NCI-H1092 (cell line): ENCODE measurements around the gene IL36RN.
A peak's percentile ranks its signal among the peaks of the same experiment; 100 is the strongest.
"Not testable (repeated sequence)": the region's sequence is repeated elsewhere in the genome, so short reads cannot be mapped to it uniquely, and the experiment has no call there.

Experiments used
- DNase-seq: peaks from one replicate; lab custom pipeline; 2025; lab: John Stamatoyannopoulos, UW

Gene IL36RN

DNA sequence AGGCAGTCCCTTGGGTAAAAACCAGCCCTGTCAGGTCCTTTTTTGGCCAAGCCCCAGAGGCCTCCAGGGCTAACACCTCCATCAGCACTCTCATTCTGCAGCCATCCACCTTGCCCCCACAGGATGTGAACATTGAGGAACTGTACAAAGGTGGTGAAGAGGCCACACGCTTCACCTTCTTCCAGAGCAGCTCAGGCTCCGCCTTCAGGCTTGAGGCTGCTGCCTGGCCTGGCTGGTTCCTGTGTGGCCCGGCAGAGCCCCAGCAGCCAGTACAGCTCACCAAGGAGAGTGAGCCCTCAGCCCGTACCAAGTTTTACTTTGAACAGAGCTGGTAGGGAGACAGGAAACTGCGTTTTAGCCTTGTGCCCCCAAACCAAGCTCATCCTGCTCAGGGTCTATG is 16.0 kb downstream of the IL36RN start:
- no peak for DNase-seq

DNA sequence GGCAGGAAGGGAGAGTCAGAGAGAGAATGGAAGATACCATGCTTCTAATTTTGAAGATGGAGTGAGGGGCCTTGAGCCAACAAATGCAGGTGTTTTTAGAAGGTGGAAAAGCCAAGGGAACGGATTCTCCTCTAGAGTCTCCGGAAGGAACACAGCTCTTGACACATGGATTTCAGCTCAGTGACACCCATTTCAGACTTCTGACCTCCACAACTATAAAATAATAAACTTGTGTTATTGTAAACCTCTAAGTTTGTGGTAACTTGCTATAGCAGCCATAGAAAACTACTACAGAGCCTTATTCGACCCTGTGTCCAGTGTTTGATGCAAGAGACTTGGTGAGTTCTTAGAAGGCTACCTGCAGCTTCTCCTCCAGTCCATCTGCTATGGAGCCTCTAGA is 16.6 kb downstream of the IL36RN start:
- DNase-seq = no peak

DNA sequence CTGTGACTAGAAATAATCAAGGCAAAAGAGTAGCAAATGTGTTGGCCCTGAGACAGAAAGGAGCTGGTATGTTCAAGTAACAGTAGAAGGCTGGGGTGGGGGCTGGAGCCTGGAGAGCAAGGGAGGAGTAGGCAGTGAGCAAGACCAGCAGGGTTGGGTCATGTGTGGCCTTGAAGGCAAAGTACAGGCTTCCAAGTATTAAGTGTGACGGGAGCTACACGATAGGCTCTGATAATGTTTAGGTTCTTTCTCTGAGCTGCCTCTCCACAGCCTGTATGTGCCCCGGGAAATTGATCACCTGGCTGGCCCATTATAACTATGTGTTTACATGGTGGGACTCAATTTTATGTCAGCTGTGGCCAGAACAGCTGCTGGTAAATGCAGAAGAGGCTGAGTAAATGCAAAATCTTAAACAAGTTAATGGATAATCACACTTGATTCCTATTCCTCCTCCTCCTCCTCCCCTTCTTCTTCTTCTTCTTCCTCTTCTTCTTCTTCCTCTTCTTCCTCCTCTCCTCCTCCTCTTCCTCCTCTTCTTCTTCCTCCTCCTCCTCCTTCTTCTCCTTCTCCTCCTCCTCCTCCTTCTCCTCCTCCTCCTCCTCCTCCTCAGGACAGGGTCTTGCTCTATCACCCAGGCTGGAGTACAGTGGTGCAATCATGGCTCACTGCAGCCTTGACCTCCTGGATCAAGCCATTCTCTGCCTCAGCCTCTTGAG is 18.1 kb downstream of the IL36RN start:
- DNase-seq = no peak

DNA sequence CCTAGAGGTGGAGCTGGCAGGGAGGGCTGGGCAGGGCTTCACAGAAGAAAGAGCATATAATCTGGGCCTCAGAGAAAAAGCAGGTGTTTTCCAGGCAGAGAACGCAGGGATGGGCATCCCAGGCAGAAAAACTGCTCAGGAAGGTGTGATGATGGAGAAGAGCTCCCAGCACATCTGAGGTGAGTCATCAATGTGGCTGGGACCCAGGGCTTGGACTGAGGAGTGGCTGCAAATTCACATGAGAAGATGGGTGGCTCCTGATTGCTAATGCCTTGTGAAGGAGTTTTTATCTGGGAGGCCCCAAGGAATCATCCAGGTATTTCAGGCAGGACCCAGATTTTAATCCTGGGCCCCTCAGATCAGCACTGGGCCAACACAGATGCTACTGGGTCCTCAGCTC is 18.9 kb downstream of the IL36RN start:
- no peak for DNase-seq

DNA sequence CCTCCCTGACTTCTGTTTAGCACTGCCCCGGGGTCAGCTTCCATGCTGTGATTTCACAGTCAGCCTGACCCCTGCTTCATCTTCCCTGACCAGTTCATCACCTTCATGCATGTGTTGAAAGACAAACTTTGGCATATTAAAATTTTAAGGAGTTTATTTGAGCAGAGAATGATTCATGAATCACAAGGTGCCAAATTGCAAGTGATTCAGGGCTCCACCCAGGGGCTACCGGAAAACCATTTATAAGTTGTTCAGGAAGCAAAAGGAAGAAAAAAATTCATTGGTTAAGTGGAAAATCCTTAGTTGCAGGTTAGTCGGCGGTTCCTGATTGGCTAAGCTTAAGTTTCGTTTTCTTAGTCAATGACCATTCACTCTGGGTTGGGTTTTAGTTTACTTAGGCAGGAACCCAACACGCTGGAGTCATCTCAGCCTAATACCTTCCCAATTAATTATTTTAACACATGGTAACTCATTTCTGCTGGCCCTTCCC is 19.4 kb downstream of the IL36RN start:
- DNase-seq = no peak

DNA sequence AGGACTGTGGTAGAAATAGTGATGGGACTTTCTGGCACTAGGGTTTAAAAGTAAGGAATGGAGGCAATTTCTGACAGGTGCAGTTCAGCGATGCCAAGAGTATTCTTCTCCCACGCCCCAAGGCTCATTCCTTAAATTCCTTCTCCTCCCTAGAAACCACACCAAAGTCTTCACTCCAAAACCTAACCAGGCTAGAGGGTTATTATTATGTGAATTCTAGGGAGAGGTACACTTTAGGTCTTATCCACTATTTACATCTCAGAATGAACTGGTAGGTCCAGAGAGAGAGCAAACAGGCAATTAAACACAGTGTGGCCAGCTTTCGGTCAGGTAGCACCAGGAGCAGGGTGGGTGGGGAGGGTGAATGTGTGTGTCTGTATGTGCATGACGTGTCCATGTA is 20.1 kb downstream of the IL36RN start:
- DNase-seq = no peak

DNA sequence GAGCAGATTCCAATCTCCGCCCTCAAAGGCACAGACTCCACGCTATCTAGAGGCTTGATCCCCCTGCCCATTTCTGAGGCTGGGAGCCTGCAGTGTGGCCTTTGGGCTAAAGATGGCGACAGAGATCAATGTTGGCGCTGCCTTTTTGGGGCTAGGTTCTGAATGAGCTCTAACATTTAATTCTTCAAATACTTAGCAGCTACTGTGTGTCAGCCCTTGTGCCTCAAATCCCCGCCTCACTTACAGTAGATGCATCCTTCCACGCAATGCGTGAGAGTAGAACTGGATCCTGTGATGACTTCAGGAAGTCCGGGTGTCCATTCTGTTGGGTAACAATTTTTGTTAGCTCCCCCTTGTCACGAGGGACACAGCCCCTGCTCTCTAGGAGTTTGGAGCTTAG is 21.1 kb downstream of the IL36RN start:
- DNase-seq = peak; percentile 0

DNA sequence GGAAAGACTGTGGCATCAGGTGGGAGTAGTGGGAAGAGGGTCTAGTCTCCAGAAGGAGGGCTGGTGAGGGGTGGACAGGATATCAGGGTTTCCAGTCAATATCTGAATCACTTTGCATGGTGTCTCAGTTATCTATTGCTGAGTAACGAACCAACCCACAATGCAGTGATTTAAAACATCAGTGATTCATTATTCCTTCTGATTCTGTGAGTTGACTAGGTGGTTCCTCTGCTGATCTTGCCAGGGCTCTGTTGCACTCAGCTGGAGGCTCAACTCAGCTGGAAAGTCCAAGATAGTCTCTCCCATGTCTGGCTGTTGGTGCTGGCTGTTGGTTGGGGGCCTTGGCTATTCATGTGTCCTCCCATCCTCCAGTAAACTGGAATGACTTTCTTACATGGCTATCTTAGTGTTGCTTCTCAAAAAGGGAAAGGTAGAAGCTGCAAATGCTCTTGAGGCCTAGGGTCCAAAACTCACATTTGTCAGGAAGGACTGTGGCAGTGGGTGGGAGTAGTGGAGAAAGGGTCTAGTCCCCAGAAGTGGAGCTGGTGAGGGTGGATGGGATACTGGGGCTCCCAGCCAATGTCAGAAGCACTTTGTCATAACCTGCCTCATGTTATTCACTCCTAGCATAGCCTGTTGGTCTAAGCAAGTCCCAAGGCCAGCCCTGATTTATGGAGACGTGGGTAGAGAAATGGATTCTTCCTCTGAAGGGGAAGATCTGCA is 22.7 kb downstream of the IL36RN start:
- DNase-seq = no peak

DNA sequence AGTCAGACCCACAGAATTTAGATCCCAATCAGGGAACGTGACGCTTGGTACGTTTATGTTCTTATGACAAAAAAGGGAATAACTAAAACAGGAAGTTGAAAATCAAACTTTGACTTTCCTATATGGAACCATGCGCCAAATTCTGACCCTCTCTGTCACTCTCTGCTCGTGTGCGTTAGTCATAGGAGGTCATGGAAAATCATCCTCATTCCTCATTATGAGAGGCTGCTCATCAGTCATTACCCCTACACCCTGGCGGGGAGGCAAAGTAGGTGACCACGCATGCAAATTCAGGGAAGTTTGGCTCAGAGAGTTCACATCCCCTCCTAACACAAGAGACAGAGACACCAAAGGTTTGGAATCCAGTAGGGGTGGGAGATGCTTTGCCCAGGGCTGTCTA is 24.3 kb downstream of the IL36RN start:
- DNase-seq = no peak

DNA sequence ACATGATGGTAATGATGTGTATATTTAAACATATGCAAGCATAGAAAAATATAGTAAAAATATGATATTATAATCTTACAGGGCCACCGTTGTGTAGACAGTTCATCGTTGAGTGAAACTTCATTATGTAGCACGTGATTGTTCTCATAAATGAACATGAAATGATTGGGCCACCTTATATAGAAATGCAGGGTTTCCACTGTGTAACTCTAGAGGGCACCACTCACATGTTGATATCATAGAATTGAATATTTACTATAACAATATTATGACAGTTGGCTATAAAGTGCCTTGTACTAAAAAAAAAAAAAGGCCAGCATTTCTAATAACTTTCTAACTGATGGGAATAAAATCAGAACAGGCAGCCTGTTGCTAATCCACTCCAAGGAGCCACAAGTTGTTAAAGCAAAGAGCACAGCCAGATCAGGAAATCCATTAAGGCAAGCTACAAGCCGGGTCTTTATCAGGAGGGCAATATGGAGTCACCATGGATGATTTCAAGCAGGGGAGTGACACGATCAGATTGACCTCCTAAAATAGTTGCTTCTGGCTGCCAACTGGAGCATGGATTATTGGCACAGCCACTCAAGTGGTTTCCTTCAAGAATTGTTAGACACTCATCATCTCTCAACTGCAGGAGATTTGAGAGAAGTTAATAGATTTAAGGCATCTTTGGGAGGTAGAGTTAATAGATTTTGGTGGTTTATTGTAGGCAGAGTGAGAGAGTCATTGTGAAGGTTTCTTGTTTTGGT is 25.4 kb downstream of the IL36RN start:
- no peak for DNase-seq

DNA sequence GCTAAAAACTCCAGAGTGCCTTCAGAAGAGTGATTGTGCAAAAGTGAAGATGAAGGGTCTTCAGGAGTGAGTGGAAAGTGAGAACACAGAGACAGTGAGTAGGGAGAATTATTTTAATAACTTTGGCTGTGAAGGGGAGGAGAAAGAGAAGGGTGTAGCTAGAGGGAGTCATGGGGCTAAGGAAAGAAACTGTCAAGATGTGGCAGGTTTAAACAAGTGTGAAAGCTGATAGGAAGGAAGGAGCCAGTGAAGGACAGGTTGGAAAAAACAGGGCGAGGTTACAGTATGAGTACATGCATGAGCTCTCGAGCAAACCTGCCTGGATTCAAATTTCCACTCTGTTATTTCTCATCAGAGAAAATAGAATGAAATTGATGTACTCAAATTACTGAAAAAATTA is 26.5 kb downstream of the IL36RN start:
- DNase-seq = no peak

DNA sequence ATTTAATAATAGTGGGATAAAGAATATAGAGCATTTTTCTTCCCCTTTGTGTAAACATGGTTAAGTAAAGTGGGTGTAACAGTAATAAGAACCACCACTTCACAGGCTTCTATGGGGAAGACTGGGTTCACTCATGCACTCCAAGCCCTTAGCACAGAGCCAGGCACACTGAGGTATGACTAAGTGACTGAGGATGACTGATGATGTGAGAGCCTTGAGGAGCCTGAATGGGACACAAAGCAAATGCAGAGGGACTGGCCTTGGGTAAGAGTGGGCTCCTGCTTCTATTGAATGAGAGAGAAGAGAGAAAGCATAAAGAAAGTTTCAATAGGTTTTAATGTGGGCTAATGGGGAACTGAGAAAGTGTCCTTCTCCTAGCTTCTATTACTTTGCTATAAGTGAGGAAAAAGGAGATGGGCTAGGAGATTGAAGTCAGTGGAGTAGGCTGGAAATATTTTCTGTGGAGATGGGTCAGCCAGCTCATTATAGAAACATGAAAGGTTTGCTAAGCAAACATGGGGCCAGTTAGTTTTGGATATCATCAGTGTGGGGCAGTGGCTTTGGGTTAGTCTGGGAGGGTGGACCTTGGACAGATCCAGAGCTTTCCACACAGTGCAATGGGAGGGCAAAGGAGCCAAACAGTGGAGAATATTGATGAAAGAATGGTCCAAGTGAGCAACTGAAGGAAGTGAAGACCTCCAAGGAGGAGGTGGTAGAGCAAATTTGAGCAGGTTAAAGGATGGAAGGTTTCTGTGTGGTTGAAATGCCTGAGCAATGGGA is 29.4 kb downstream of the IL36RN start:
- DNase-seq = no peak

DNA sequence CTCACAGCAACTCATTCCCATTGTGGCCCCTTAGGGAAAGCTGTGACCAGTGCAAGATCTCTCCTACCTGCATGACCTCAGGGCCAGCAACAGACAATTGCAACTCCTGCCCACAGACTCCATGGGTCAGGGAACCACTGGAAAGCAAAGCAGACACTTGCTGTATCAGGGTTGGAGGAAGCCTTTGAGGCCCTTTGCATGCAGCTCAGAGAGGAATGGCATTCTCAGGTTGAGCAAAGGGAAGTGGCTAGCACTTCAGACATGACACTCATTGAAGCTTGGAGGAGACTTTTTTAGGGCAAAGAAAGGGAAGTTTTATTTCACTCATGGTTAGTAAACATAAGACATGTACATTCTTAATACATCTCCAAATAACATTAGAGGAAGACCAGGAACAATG is 30.9 kb downstream of the IL36RN start:
- DNase-seq = no peak

DNA sequence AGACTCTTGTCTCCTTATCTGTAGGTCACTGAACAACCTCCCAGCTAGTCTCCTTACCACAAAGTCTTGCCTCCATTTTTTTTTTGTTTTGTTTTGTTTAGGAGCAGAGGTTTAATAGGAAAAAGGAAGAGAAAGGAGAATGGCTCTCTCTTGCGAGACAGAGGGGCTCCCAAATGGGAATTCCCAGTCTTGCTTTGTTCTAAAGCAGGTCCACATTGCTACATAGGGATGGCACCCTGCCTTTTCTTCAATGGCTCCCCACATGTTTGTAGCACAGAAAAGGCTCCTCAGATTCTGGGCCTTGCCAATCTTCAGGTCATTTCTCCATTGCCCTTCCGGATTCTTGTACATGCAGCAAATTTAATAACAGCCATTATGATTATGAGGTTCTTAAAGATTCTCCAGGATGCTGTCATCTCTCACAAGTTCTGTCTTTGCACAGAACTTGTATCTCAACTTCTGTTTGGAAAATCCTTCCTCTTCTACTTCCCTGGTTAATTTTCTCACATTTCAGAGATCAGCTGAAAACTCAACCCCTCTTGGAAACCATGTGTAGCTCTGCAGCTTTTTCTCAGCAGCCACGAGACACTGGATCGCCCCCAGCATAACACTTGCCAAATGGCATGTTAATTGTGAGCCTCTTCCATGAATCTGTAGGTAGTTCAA is 32.4 kb downstream of the IL36RN start:
- DNase-seq = no peak

DNA sequence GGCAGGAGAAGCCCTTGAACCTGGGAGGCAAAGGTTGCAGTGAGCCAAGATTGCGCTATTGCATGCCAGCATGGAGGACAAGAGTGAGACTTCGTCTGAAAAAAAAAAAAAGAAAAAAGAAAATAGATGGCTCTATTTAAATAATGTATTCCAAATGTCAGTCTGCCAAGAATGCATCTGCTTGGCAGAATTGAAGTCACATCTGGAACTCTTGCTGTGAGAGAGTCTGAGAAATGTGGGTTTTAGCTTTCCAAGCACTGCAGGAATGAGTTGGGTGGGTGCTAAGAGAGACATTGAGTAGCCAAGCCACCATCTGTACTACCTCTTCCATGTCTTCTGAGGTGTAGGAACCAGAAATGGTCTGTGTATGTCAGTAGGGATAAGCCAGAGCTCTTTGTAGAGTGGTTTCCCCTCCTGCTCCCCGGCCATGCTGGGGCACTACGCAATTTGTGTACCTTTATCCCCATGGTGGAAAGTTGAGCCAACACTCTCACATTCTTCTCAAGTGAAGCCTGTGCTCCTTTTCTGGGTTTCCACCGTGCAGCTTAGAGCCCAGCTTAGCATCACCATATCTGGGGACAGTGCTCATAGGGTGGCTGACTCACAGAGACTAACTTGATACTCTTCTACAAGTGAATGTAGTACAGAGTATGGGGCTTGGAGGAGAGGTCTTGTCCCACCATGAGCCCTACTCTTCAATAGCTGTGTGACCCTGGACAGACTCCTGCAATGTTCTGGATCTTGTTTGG is 34.0 kb downstream of the IL36RN start:
- DNase-seq = no peak

DNA sequence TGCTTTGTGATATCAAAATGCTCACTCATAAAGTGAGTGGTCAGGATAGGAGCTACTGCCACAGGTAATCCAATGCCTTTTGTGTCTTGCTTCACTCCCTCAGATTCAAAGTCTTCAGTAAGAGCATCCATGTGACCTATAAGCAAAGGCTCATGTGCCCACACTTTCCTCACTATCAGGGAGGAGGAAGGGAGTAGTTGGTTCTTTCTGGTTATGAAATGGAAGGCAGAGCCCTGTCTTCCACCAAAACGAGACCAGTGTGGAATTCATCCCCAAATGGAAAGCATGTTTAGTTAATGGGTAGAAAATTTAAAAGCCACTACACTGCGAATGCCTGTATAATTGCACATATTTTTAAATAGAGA is 34.6 kb downstream of the IL36RN start:
- DNase-seq = no peak

DNA sequence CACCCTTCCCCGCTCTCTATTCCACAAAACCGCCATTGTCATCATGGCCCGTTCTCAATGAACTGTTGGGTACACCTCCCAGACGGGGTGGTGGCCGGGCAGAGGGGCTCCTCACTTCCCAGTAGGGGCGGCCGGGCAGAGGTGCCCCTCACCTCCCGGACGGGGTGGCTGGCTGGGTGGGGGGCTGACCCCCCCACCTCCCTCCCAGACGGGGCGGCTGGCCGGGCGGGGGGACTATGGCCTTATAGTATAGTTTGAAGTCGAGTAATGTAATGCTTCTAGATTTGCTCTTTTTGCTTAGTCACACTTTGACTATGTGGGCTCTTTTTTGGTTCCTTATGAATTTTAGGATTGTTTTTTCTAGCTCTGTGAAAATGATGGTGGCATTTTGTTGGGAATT is 37.3 kb downstream of the IL36RN start:
- DNase-seq = not testable (repeated sequence)

DNA sequence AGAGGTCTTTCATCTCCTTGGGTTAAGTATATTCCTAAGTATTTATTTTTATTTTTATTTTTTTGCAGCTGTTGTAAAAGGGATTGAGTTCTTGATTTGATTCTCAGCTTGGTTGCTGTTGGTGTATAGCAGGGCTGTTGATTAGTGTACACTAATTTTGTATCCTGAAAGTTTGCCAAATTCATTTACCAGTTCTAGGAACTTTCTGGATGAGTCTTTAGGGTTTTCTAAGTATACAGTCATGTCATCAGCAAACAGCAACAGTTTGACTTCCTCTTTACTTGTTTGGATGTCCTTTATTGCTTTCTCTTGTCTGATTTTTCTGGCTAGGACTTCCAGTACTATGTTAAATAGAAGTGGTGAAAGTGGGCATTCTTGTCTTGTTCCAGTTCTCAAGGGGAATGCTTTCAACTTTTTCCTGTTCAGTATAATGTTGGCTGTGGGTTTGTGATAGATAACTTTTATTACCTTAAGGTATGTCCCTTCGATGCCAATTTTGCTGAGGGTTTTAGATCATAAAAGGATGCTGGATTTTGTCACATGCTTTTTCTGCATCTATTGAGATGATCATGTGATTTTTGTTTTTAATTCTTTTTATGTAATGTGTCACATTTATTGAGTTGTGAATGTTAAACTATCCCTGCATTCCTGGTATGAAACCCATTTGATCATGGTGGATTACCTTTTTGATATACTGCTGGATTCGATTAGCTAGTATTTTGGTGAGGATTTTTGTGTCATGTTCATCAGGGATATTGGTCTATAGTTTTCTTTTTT is 38.0 kb downstream of the IL36RN start:
- DNase-seq = not testable (repeated sequence)

DNA sequence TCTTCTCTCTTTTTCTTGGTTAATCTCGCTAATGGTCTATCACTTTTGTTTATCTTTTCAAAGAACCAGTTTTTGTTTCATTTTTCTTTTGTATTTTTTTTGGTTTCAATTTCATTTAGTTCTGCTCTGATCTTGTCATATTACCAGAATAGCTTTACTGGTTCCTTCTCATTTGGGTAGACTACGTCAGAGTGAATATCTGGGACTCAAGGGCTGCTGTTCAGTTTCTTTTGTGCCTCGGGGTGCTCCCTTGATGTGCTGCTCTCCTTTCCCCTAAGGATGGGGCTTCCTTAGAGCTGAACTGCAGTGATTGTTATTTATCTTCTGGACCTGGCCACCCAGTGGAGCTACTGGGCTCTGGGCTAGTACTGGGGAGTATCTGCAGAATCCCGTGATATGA is 39.0 kb downstream of the IL36RN start:
- no peak for DNase-seq

DNA sequence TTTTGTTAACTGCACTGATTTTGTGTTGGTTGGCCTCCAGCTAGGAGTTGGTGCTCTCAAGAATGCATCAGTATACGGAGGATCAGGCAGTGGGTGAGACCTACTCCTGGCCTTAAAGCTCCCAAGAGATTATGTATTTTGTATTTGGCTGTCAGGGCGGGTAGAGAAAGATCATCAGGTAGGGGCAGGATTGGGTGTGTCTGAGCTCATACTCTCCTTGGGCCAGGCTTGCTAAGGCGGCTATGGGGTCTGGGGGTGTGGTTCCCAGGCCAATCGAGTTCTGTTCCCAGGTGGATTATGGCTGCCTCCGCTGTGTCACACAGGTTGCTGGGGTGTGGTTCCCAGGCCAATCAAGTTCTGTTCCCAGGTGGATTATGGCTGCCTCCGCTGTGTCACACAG is 39.5 kb downstream of the IL36RN start:
- no peak for DNase-seq
